GM18870 (cell line): Measurements from ENCODE around the gene JMJD6.
"Not testable (repeated sequence)": the region's sequence is repeated elsewhere in the genome, so short reads cannot be mapped to it uniquely, and the experiment has no call there.

Experiments used
- ATAC-seq: cut with Tn5 transposase; IDR thresholded peaks from one replicate; pipeline ENCODE4 v1.9.1; 2021; ENCODE audit warnings: moderate library complexity; ENCODE audit not compliant: unreplicated experiment

Gene JMJD6

GRCh38 chr17:76737082-76737675 lies 10.8 kb upstream of the JMJD6 start, which contains the start of gene SRSF2:
Gene SRSF2 (minus strand): TSS chr17:76737331. CDS start chr17:76737160, 171 bp downstream.
- peak; percentile 72 for ATAC-seq

- no peak for ATAC-seq
Observed at GRCh38 chr17:76736349-76737081, 10.1 kb upstream of the JMJD6 start.

- no peak for ATAC-seq
Observed at GRCh38 chr17:76735586-76736348, 9.4 kb upstream of the JMJD6 start.

- ATAC-seq, result no peak
Observed at GRCh38 chr17:76735006-76735405, 8.6 kb upstream of the JMJD6 start.

DNA sequence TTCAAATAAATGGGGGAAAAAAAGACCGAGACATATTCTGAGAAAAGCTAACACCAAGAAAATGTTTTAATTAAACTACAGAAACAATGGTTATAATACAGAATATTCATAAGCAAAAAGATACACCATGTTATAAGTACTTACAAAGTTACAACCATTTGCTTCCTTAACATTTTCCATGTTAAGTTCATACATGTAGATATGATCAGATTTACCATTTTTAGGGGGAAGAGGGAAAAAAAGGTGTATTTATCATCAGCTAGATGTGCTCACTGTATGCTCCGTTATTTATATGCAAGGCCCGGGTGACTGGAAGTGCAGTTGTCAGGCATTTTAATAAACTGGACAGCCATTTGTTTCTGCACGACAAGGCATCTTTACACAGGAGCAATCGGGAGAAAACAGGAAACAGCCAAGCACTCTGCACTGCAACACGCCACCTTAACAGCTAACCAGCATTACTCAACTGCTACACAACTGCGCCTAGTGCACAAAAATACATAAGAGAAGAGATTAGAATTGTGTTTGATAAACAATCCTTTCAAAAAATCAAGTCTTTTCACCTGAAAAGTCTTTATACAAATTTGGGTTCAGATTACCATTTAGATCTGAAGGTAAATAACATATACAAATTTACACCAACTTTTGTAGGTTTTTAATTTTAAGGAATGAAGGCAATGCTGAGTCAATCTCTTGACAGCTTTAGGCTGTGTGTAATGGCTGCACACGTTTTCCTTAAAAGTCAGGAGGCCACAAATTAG lies 7.9 kb upstream of the JMJD6 start:
- no peak for ATAC-seq

DNA sequence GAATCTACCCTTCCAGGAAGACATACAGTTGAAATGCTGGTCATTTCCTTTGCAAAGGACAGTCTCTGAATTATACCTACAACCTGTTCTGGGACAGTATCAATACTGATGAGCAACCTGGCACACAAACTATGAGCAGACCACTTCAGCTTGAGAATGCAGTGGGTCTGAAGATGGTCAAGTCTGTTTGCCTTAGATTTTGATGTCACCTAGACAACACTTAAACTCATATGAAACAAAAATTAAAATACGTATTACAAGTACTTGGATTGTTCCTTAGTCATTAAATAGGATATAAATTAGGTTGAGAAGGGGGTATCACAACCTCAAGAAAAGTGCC lies 7.2 kb upstream of the JMJD6 start:
- no peak for ATAC-seq

GRCh38 chr17:76732734-76733617 lies 6.6 kb upstream of the JMJD6 start:
- ATAC-seq, result no peak

DNA sequence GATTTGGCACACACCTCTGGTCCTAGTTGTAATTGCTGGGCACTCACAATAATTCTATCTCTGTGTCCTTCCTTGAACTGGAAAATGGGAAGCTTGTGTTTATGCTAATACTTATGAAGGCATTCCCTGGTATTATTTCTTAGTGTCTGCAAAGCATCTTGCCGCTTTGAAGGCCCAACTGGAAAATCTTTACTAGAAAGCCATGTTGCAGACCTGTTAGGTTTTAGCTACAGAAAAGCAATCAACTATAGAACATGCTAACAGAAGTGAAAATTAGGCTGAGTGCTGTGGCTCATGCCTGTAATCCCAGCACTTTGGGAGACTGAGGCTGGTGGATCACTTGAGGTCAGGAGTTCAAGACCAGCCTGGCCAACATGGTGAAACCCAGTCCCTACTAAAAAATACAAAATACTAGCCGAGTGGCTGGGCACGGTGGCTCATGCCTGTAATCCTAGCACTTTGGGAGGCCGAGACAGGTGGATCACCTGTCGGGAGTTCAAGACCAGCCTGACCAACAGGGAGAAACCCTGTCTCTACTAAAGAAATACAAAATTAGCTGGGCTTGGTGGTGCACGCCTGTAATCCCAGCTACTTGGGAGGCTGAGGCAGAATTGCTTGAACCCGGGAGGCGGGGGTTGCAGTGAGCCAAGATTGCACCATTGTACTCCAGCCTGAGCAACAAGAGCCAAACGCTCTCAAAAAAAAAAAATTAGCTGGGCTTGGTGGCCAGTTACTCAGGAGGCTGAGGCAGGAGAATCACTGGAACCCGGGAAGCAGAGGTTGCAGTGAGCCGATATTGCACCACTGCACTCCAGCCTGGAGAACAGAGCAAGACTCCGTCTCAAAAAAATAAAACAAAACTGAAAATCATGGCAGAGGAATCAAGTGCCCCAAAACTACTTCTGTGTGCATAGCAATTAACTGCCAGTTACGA lies 5.7 kb upstream of the JMJD6 start:
- ATAC-seq, result not testable (repeated sequence)

- no peak for ATAC-seq
Observed at GRCh38 chr17:76727745-76728456, 1.5 kb upstream of the JMJD6 start.

- ATAC-seq, result peak; percentile 38
Observed at GRCh38 chr17:76726776-76727718, 641 bp upstream of the JMJD6 start, which contains the start of gene METTL23. Gene METTL23 (plus strand): TSS chr17:76726839. CDS start chr17:76729711, 2,872 bp downstream.

DNA sequence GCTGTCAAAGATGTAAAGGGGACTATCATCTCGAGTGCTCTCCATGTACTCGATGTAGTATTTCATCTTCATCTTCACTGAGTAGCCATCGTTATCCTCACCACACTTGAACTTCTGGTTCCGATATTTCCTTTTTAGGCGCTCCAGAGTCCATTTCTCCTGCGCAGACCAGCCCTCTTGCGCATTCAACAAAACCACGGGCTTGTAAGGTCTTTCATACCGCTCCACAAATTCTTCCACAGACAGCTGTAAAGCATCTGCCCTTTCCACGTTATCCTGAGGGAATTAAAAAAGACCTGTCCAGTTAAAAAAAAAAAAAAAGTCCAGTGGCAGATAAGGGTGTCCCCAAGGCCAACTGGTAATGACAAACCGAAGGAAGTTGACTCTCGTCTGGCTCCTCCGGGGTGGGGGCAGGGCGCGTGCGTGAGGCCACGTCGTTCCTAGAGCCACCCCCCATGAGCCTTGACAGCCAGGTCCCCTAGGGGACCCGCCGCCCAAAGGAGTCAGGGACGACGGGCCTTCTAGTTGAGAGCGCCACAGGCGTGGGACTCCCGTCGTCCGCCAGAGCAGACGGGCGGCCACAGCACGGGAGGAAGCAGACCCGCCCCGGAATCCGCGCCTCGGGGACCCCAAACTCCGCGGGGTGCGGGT lies 701 bp downstream of the JMJD6 start:
- no peak for ATAC-seq

DNA sequence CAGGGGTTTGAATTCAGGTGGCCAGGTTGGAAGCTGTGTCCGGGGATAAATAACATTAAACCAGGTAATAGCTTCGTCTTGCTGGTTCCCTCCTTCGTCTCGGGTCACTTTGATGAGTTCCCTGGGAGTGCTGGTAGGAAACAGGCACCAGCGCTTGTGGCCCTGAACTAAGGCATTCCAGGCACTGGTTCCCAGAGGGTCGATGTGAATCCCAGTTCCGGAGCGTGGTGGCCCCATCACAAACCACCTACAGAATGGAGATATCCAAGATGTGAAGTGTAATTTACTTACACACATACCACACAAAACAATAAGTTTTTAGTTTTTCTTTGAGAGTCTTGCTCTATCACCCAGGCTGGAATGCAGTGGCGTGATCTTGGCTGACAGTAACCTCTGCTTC lies 2.6 kb downstream of the JMJD6 start:
- ATAC-seq, result no peak

DNA sequence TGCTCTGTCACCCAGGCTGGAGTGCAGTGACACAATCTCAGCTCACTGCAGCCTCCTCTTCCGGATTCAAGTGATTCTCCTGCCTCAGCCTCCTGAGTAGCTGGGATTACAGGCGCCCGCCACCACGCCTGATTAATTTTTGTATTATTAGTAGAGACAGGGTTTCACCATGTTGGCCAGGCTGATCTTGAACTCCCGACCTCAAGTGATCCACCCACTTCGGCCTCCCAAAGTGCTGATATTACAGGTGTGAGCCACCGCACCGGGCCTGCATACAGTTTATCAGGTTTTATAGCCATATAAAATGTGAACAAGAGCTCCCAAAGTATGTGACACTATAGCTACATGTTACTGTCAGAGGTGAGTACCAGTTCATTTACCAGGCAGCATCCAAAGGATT lies 3.4 kb downstream of the JMJD6 start:
- ATAC-seq, result not testable (repeated sequence)

DNA sequence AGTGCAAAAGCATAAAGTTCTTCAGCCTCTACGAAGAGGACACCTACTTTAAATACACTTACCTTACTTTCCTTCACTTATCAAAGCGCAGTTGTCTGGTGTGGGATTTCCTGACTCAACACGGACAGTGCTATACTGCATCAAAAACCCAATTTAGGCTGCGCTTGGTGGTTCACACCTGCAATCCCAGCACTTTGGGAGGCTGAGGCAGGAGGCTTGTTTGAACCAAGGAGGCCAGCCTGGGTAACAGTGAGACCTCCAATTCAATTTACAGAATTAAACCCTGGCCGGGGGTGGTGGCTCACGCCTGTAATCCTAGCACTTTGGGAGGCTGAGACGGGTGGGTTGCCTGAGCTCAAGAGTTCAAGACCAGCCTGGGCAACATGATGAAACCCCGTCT lies 4.1 kb downstream of the JMJD6 start:
- no peak for ATAC-seq

GRCh38 chr17:76721463-76721862 lies 4.9 kb downstream of the JMJD6 start:
- ATAC-seq, result no peak

GRCh38 chr17:76720941-76721340 lies 5.5 kb downstream of the JMJD6 start:
- ATAC-seq, result no peak

DNA sequence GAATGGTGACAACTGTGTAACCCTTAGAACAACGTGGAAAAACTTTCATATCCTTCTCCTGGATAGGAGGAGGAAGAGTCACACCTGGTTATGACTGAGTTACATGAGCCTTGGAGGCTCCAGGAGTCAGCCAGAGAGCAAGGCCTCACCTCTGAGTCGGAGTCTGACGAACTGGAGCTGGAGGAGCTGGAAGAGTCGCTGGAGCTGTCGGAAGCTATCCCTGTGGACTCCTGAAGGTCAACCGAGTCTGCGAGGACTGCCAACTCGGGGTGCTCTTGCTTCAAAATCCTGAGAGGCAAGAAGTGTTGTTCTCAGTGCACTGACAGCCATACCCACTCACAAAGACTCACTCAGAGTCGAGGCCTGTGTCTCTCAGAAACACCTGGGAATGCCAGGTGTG lies 6.2 kb downstream of the JMJD6 start:
- no peak for ATAC-seq
